ENCODE measurements around the gene CEP170B.

DNA sequence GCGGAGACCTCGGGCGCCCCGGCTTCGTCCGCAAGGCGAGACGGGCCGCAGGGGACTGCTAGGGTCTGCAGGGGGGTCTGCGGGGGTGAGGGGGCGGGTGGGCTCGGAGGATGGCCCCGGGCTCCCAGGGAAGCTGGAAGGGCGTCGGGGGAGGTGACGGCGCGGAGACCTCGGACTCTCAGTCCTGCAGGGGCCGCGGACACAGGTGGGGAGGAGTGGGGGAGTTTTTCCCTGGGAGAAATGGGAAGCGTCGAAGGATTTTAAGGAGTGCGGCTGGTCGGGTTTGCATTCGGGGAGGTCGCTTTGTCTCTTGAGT lies 38.2 kb upstream of the CEP170B start:
- TF ChIP-seq, protein P1, sequence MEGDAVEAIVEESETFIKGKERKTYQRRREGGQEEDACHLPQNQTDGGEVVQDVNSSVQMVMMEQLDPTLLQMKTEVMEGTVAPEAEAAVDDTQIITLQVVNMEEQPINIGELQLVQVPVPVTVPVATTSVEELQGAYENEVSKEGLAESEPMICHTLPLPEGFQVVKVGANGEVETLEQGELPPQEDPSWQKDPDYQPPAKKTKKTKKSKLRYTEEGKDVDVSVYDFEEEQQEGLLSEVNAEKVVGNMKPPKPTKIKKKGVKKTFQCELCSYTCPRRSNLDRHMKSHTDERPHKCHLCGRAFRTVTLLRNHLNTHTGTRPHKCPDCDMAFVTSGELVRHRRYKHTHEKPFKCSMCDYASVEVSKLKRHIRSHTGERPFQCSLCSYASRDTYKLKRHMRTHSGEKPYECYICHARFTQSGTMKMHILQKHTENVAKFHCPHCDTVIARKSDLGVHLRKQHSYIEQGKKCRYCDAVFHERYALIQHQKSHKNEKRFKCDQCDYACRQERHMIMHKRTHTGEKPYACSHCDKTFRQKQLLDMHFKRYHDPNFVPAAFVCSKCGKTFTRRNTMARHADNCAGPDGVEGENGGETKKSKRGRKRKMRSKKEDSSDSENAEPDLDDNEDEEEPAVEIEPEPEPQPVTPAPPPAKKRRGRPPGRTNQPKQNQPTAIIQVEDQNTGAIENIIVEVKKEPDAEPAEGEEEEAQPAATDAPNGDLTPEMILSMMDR (IDR thresholded peaks at IDR 0.05): no peak
- no peak for TF ChIP-seq POLR2A (IDR thresholded peaks at IDR 0.05)

All from testis (tissue), 2 donors.